Measurements from ENCODE around the gene TMEM109. TPM values are rescaled to one million over a fixed set of nuclear protein-coding genes. Genes with fewer than 3 reads are reported as not detected.

The TMEM109 gene
- total RNA-seq, 2 donors from 2014 or later, result 158 to 213 TPM

DNA sequence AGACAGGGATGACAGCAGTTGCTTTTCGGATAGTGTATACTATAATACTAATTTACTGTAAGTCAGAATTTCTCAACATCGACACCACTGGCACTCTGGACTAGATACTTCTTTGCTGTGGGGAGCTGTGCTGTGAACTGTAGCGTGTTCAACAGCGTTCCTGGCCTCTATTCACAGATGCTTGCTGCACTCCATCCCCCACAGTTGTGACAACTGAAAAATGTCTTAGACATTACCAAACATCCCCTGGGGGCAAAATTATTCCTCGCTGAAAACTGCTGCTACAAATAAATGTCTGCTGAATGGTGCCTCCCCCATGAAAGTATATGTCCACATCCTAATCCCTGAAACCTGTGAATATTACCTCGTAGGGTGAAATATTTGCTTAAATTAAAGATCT is 45.5 kb downstream of the TMEM109 start:
- H3K4me1 ChIP-seq (ENCODE audit: control insufficient read depth in 1 of 2, low read depth in 2 of 2), result no peaks in the 10 kb centered on the region
- ATAC-seq (ENCODE audit: insufficient number of reproducible peaks, low FRiP score, low read depth) (no peak), DNase-seq (ENCODE audit: low spot score) (no peak)
- no peaks in the 10 kb centered on the region for H3K9me3 ChIP-seq
- no peaks in the 10 kb centered on the region for H3K27me3 ChIP-seq (replicated peaks; ENCODE audit: insufficient read depth)
- H3K4me3 ChIP-seq, result no peak overlapping the region
- H3K27ac ChIP-seq, result no peak overlapping the region
- TF ChIP-seq, protein P1, sequence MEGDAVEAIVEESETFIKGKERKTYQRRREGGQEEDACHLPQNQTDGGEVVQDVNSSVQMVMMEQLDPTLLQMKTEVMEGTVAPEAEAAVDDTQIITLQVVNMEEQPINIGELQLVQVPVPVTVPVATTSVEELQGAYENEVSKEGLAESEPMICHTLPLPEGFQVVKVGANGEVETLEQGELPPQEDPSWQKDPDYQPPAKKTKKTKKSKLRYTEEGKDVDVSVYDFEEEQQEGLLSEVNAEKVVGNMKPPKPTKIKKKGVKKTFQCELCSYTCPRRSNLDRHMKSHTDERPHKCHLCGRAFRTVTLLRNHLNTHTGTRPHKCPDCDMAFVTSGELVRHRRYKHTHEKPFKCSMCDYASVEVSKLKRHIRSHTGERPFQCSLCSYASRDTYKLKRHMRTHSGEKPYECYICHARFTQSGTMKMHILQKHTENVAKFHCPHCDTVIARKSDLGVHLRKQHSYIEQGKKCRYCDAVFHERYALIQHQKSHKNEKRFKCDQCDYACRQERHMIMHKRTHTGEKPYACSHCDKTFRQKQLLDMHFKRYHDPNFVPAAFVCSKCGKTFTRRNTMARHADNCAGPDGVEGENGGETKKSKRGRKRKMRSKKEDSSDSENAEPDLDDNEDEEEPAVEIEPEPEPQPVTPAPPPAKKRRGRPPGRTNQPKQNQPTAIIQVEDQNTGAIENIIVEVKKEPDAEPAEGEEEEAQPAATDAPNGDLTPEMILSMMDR (IDR thresholded peaks at IDR 0.05), result no peak
- H3K36me3 ChIP-seq, result no peaks in the 10 kb centered on the region

DNA sequence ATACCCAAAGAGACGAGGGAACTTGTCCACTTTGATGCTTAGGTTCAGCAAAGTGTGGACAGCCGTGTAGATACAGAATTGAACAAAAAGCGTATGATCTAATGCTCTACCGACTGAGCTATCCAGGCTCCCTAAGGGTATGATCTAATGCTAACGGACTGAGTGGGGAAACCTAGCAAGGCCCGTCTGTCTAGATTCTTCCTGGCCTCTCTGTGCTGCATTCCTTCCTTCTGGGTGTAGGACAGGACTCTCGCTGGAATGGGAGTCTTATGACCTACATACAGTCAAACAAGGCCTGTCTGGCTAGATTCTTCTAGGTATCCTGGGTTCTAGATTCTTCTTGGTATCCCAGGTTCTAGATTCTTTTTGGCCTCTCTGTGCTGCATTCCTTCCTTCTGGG is 46.4 kb downstream of the TMEM109 start:
- Histone ChIP-seq H3K4me1 (ENCODE audit: control insufficient read depth in 1 of 2, low read depth in 2 of 2) (no peaks in the 10 kb centered on the region), H3K4me3 (no peak overlapping the region)

DNA sequence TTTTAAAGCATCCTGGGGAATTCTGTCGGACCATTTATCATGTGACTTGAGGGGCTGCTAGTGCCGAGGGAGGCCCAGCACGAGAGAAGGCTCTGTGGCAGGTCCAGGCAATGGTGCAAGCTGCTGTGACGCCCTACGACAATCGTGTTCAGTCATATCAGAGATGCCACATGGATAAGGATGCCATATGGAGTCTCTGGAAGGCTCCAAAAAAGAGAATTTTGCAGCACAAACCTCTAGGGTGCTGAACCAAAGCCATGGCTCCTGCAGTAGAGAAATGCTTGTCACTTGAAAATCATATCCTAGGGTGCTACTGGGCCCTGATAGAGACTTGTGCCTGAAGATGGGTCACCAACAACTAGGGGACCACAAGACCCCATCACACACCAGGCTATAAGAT is 50.8 kb downstream of the TMEM109 start:
- no peak overlapping the region for H3K4me3 ChIP-seq
- TF ChIP-seq, protein P1 (IDR thresholded peaks at IDR 0.05), result no peak
- DNase-seq (ENCODE audit: low spot score) (no peak), ATAC-seq (ENCODE audit: insufficient number of reproducible peaks, low FRiP score, low read depth) (no peak)
- H3K4me1 ChIP-seq (ENCODE audit: control insufficient read depth in 1 of 2, low read depth in 2 of 2), result no peaks in the 10 kb centered on the region
- no peaks in the 10 kb centered on the region for H3K9me3 ChIP-seq
- no peaks in the 10 kb centered on the region for H3K36me3 ChIP-seq
- no peaks in the 10 kb centered on the region for H3K27me3 ChIP-seq (replicated peaks; ENCODE audit: insufficient read depth)
- no peak overlapping the region for H3K27ac ChIP-seq

More for the DNA sequence above, 46.4 kb downstream of the TMEM109 start:
- Histone ChIP-seq H3K27me3 (replicated peaks; ENCODE audit: insufficient read depth) (no peaks in the 10 kb centered on the region), H3K27ac (no peak overlapping the region), H3K9me3 (no peaks in the 10 kb centered on the region), H3K36me3 (no peaks in the 10 kb centered on the region)
- ATAC-seq (ENCODE audit: insufficient number of reproducible peaks, low FRiP score, low read depth) (no peak), DNase-seq (ENCODE audit: low spot score) (no peak)
- TF ChIP-seq, protein P1 (IDR thresholded peaks at IDR 0.05), result no peak

DNA sequence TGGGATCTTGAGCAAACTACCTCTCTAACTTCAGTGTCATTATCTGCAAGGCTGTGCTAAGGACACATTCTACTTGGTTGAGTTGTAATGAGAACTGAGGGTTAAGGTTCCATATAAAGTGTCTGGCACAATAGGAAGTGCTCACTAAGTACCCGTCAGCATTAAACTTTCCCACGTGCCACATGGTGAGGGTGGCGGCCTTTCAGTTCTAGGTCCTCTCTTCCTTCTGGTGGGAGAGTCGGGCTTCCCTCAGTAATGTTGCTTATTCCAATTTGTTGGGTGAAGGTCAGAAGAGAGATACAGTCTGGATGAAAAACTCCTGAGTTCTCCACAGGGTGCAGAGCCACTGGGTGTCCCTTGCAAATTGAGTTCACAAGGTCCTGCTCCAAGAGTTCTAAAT is 52.9 kb downstream of the TMEM109 start:
- Histone ChIP-seq H3K27me3 (replicated peaks; ENCODE audit: insufficient read depth) (no peaks in the 10 kb centered on the region), H3K4me1 (ENCODE audit: control insufficient read depth in 1 of 2, low read depth in 2 of 2) (no peaks in the 10 kb centered on the region), H3K36me3 (no peaks in the 10 kb centered on the region), H3K9me3 (no peaks in the 10 kb centered on the region), H3K27ac (no peak overlapping the region), H3K4me3 (no peak overlapping the region)
- TF ChIP-seq, protein P1 (IDR thresholded peaks at IDR 0.05), result no peak
- ATAC-seq (ENCODE audit: insufficient number of reproducible peaks, low FRiP score, low read depth) (no peak), DNase-seq (ENCODE audit: low spot score) (no peak)

DNA sequence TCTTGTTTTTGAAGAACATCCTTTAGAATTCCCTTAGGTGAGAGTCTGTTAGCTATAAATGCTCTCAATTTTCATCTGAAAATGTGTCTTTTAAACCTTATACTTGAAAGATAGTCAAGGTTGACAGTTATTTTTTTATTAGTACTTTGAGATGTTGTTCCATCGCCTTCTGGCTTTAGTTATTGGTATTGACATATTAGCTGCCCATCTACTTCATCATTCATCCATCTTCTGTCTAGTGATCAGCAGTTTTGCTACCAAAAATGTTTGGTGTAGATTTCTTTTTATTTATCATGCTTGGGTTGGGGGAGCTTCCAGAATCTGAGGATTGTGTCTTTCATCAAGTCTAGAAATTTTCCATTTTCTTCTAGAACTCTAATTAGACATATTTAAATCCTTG is 54.3 kb downstream of the TMEM109 start:
- ATAC-seq (ENCODE audit: insufficient number of reproducible peaks, low FRiP score, low read depth), result no peak
- Histone ChIP-seq H3K36me3 (no peaks in the 10 kb centered on the region), H3K27me3 (replicated peaks; ENCODE audit: insufficient read depth) (no peaks in the 10 kb centered on the region), H3K9me3 (no peaks in the 10 kb centered on the region), H3K4me1 (ENCODE audit: control insufficient read depth in 1 of 2, low read depth in 2 of 2) (no peaks in the 10 kb centered on the region), H3K4me3 (no peak overlapping the region), H3K27ac (no peak overlapping the region)
- TF ChIP-seq, protein P1 (IDR thresholded peaks at IDR 0.05), result no peak
- no peak for DNase-seq (ENCODE audit: low spot score)
